ENCODE data around the gene LIPC. TPM values are rescaled to one million over a fixed set of nuclear protein-coding genes. Genes with fewer than 3 reads are reported as not detected.

LIPC gene
- total and polyA plus RNA-seq, 8 donors = 0.23 to 7.5 (median 0.76) TPM; not detected in 4

- no peaks in the 10 kb centered on the region for H3K9me3 ChIP-seq
- H3K27me3 ChIP-seq = no peaks in the 10 kb centered on the region
- intact Hi-C loops (cut with DNase I; ENCODE audit: low total_unique reads) = no loop called here
- peaks cover 12 to 41% (median 24%) of the 10 kb centered on the region in 4 donors for H3K4me1 ChIP-seq
- H3K36me3 ChIP-seq = no peaks in the 10 kb centered on the region
- peak in 1 of 2 donors; percentile 73 for DNase-seq
- 67 to 80% (median 75%) methylated on average over 7 of the region's 7 CpGs for WGBS, 5 donors
- no peak overlapping the region for H3K4me3 ChIP-seq
- H3K27ac ChIP-seq = peak overlapping the region in 4 of 5 donors; percentile 79 to 91 (median 88)
- TF ChIP-seq CTCF (IDR thresholded peaks at IDR 0.05) = no peak
- TF ChIP-seq EP300 (IDR thresholded peaks at IDR 0.05) = no peak
- TF ChIP-seq POLR2A (IDR thresholded peaks at IDR 0.05) = no peak
- TF ChIP-seq POLR2AphosphoS5 (IDR thresholded peaks at IDR 0.05) = no peak
These were observed 7.2 kb downstream of the LIPC start for GRCh38 chr15:58438956-58439355.

GRCh38 chr15:58440158-58440910, 8.5 kb downstream of the LIPC start:
- Histone ChIP-seq H3K9me3 (no peaks in the 10 kb centered on the region), H3K4me3 (no peak overlapping the region), H3K27me3 (no peaks in the 10 kb centered on the region), H3K27ac (peak overlapping the region; percentile 79 to 92 (median 88)), H3K4me1 (peaks cover 16 to 50% (median 35%) of the 10 kb centered on the region in 4 donors), H3K36me3 (no peaks in the 10 kb centered on the region)
- TF ChIP-seq POLR2AphosphoS5 (IDR thresholded peaks at IDR 0.05) (peak in 2 of 3 donors; percentile 73 to 89), CTCF (IDR thresholded peaks at IDR 0.05) (no peak)
- DNase-seq = peak; percentile 74 to 76
- 24 to 46% (median 41%) methylated on average over 7 of the region's 7 CpGs for WGBS, 5 donors
- intact Hi-C loops (cut with DNase I; ENCODE audit: low total_unique reads) = no loop called here

- Histone ChIP-seq H3K36me3 (no peaks in the 10 kb centered on the region), H3K27ac (peak overlapping the region; percentile 79 to 92 (median 88)), H3K4me3 (no peak overlapping the region), H3K27me3 (no peaks in the 10 kb centered on the region), H3K9me3 (no peaks in the 10 kb centered on the region), H3K4me1 (peaks cover 16 to 51% (median 37%) of the 10 kb centered on the region in 4 donors)
- intact Hi-C loops (cut with DNase I; ENCODE audit: low total_unique reads) = no loop called here
- TF ChIP-seq CTCF (IDR thresholded peaks at IDR 0.05) (no peak), POLR2AphosphoS5 (IDR thresholded peaks at IDR 0.05) (peak in 2 of 3 donors; percentile 76 to 82)
- peak; percentile 84 to 87 for DNase-seq
- WGBS, 5 donors = 27 to 72% (median 54%) methylated on average over 1 of the region's 1 CpG
These were observed 9.1 kb downstream of the LIPC start for GRCh38 chr15:58440922-58441321.

GRCh38 chr15:58441376-58442070, 9.7 kb downstream of the LIPC start:
- no peaks in the 10 kb centered on the region for H3K9me3 ChIP-seq
- peak overlapping the region; percentile 79 to 91 (median 87) for H3K27ac ChIP-seq
- H3K4me1 ChIP-seq = peaks cover 16 to 51% (median 37%) of the 10 kb centered on the region in 4 donors
- no peaks in the 10 kb centered on the region for H3K27me3 ChIP-seq
- no peaks in the 10 kb centered on the region for H3K36me3 ChIP-seq
- TF ChIP-seq CTCF (IDR thresholded peaks at IDR 0.05) = no peak
- no peak for TF ChIP-seq POLR2AphosphoS5 (IDR thresholded peaks at IDR 0.05)
- no peak for TF ChIP-seq EP300 (IDR thresholded peaks at IDR 0.05)
- TF ChIP-seq POLR2A (IDR thresholded peaks at IDR 0.05) = no peak
- intact Hi-C loops (cut with DNase I; ENCODE audit: low total_unique reads) = no loop called here
- no peak for DNase-seq
- WGBS, 5 donors = 47 to 66% (median 56%) methylated on average over 9 of the region's 9 CpGs
- no peak overlapping the region for H3K4me3 ChIP-seq

Measured in stomach (tissue), 9 donors.